SK-N-SH treated with all-trans-retinoic acid at 6 μM for 48 hours (cell line): ENCODE measurements around the gene IGSF22.

Source experiments
- ATAC-seq: fragments of 200-7000 bp; cut with Tn5 transposase; 3 replicates; pipeline ENCODE4 v1.9.1; 2020; ENCODE audit warnings: mild to moderate bottlenecking, moderate library complexity
- BACH2 ChIP-seq: fragments of 250-450 bp; sonication (Bioruptor Pico); IDR thresholded peaks from 2 replicates; pipeline ENCODE4 v1.9.0; 2021; ENCODE audit warnings: mild to moderate bottlenecking, borderline replicate concordance
- CREB5 ChIP-seq: fragments of 250-450 bp; sonication (Bioruptor Pico); IDR thresholded peaks from 2 replicates; pipeline ENCODE4 v1.5.1; 2020; ENCODE audit warnings: low read depth, mild to moderate bottlenecking, moderate library complexity
- CSRNP3 ChIP-seq: fragments of 250-450 bp; sonication (Bioruptor Pico); IDR thresholded peaks from 2 replicates; pipeline ENCODE4 v1.5.1; 2021; ENCODE audit warnings: mild to moderate bottlenecking, moderate library complexity
- ESRRG ChIP-seq: fragments of 250-450 bp; sonication (Bioruptor Pico); IDR thresholded peaks from 2 replicates; pipeline ENCODE4 v1.6.1; 2021; ENCODE audit warnings: mild to moderate bottlenecking
- GLIS3 ChIP-seq: fragments of 250-450 bp; sonication (Bioruptor Pico); IDR thresholded peaks from 2 replicates; pipeline ENCODE4 v1.5.0; 2020; ENCODE audit warnings: mild to moderate bottlenecking, moderate library complexity
- ISL1 ChIP-seq: fragments of 250-450 bp; sonication (Bioruptor Pico); IDR thresholded peaks from 2 replicates; pipeline ENCODE4 v2.1.2; 2022; ENCODE audit warnings: mild to moderate bottlenecking, moderate library complexity
- OSR1 ChIP-seq: fragments of 250-450 bp; sonication (Bioruptor Pico); IDR thresholded peaks from 2 replicates; pipeline ENCODE4 v1.8.0; 2022; ENCODE audit warnings: moderate library complexity, mild to moderate bottlenecking, inconsistent platforms
- PPARA ChIP-seq: fragments of 250-450 bp; sonication (Bioruptor Pico); IDR thresholded peaks from 2 replicates; pipeline ENCODE4 v1.5.0; 2020; ENCODE audit warnings: mild to moderate bottlenecking, borderline replicate concordance
- SNAI2 ChIP-seq: fragments of 250-450 bp; sonication (Bioruptor Pico); IDR thresholded peaks from 2 replicates; pipeline ENCODE4 v1.5.0; 2020; ENCODE audit warnings: mild to moderate bottlenecking, moderate library complexity
- TCF4 ChIP-seq: fragments of 250-450 bp; sonication (Bioruptor Pico); IDR thresholded peaks from 2 replicates; pipeline ENCODE4 v1.8.0; 2021; ENCODE audit warnings: mild to moderate bottlenecking, moderate library complexity, borderline replicate concordance
- TOX ChIP-seq: fragments of 250-450 bp; sonication (Bioruptor Pico); IDR thresholded peaks from 2 replicates; pipeline ENCODE4 v1.8.0; 2021; ENCODE audit warnings: mild to moderate bottlenecking, moderate library complexity, borderline replicate concordance
- TSHZ2 ChIP-seq: fragments of 250-450 bp; sonication (Bioruptor Pico); IDR thresholded peaks from 2 replicates; pipeline ENCODE4 v1.5.0; 2020; ENCODE audit warnings: mild to moderate bottlenecking, moderate library complexity
- ZC3H10 ChIP-seq: fragments of 250-450 bp; sonication (Bioruptor Pico); IDR thresholded peaks from 2 replicates; pipeline ENCODE4 v1.5.1; 2021; ENCODE audit warnings: mild to moderate bottlenecking, moderate library complexity
- ZFP3 ChIP-seq: fragments of 250-450 bp; sonication (Bioruptor Pico); IDR thresholded peaks from 2 replicates; pipeline ENCODE4 v1.5.0; 2020; ENCODE audit warnings: mild to moderate bottlenecking, moderate library complexity
- ZFP30 ChIP-seq: fragments of 450-650 bp; formaldehyde crosslinking; IDR thresholded peaks from 2 replicates; pipeline ENCODE4 v1.5.0; 2022; ENCODE audit warnings: mild to moderate bottlenecking, moderate library complexity
- ZNF565 ChIP-seq: fragments of 450-650 bp; formaldehyde crosslinking; conservative IDR thresholded peaks from 2 replicates; pipeline ENCODE4 v1.5.0; 2020; ENCODE audit warnings: low read depth, mild to moderate bottlenecking, moderate library complexity
- ZNF70 ChIP-seq: fragments of 450-650 bp; formaldehyde crosslinking; IDR thresholded peaks from 2 replicates; pipeline ENCODE4 v1.5.0; 2020; ENCODE audit warnings: mild to moderate bottlenecking, moderate library complexity
- ZNF8 ChIP-seq: fragments of 450-650 bp; formaldehyde crosslinking; IDR thresholded peaks from 2 replicates; pipeline ENCODE4 v1.5.0; 2020; ENCODE audit warnings: mild to moderate bottlenecking, moderate library complexity
- TF ChIP-seq, protein P1 (sequence below): fragments of 250-450 bp; sonication (Bioruptor Pico); IDR thresholded peaks from 2 replicates; pipeline ENCODE4 v1.8.0; 2020; ENCODE audit warnings: mild to moderate bottlenecking, moderate library complexity, borderline replicate concordance

The IGSF22 gene

DNA sequence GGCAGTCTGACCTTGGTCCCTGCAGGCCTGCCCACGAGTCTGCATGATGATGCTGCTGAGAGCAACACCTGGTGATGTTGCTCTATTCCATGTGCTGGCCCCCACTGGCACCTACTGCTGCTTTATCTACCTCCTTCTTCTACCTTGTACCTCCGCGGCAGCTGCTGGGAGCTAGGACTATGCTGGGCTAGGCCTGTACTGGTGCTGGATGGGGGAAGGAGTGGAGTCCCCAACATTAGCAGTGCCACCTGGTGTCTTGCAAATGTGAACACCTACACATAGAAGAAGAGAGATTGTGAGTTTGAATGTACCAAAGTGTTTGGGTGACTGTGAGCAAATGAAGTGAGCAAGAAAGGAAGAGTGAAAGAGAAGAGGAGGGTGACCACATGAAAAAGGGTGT lies 35.2 kb upstream of the IGSF22 start:
- TF ChIP-seq TOX, result no peak
- TF ChIP-seq ESRRG (CRISPR knock-in tag), result no peak
- TF ChIP-seq ZC3H10, result no peak
- no peak for TF ChIP-seq TSHZ2 (CRISPR knock-in tag)
- no peak for ATAC-seq

- ATAC-seq, result no peak
- no peak for TF ChIP-seq CSRNP3
- TF ChIP-seq ZNF70 (CRISPR knock-in tag), result no peak
- TF ChIP-seq SNAI2 (CRISPR knock-in tag), result no peak
- TF ChIP-seq TCF4 (CRISPR knock-in tag), result no peak
- no peak for TF ChIP-seq PPARA
- TF ChIP-seq CREB5 (CRISPR knock-in tag), result no peak
- no peak for TF ChIP-seq TOX
- TF ChIP-seq ZNF8 (CRISPR knock-in tag), result no peak
- no peak for TF ChIP-seq OSR1 (CRISPR knock-in tag)
- TF ChIP-seq GLIS3, result no peak
- TF ChIP-seq, all 23 proteins: peak for 0
These were observed 31.8 kb upstream of the IGSF22 start for GRCh38 chr11:18757811-18758210.

- TF ChIP-seq GLIS3 (no peak), SNAI2 (CRISPR knock-in tag) (no peak), ISL1 (CRISPR knock-in tag) (no peak), ZNF565 (CRISPR knock-in tag) (no peak), PPARA (no peak), TCF4 (CRISPR knock-in tag) (no peak), ZFP3 (CRISPR knock-in tag) (no peak), CSRNP3 (no peak), OSR1 (CRISPR knock-in tag) (no peak), ESRRG (CRISPR knock-in tag) (no peak), CREB5 (CRISPR knock-in tag) (no peak), ZNF8 (CRISPR knock-in tag) (no peak), BACH2 (no peak)
- TF ChIP-seq, protein P1, sequence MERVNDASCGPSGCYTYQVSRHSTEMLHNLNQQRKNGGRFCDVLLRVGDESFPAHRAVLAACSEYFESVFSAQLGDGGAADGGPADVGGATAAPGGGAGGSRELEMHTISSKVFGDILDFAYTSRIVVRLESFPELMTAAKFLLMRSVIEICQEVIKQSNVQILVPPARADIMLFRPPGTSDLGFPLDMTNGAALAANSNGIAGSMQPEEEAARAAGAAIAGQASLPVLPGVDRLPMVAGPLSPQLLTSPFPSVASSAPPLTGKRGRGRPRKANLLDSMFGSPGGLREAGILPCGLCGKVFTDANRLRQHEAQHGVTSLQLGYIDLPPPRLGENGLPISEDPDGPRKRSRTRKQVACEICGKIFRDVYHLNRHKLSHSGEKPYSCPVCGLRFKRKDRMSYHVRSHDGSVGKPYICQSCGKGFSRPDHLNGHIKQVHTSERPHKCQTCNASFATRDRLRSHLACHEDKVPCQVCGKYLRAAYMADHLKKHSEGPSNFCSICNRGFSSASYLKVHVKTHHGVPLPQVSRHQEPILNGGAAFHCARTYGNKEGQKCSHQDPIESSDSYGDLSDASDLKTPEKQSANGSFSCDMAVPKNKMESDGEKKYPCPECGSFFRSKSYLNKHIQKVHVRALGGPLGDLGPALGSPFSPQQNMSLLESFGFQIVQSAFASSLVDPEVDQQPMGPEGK, result no peak
These were observed 30.9 kb upstream of the IGSF22 start for GRCh38 chr11:18756889-18757288.

DNA sequence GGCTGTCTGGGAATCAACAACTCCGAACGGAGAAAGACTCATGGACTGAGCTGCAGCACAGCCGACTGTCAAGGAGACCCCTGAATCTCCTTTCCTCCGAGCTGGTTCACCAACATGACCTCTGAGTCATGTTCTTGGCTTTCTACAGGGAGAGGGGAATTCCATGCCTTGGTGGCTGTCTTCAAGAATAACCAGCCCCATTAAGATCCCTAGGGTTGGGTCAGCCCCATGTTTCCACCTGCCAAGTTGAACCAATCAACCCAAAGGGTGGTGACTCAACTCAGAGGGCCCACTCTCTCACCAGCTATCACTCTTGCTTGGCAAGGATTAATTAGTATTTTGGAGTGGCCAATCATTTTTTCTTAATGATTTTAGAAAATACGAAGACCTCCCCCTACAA lies 28.3 kb upstream of the IGSF22 start:
- TF ChIP-seq TOX, result no peak
- TF ChIP-seq ZFP30 (CRISPR knock-in tag), result no peak
- no peak for TF ChIP-seq BACH2
- no peak for ATAC-seq

More at GRCh38 chr11:18756889-18757288, 30.9 kb upstream of the IGSF22 start:
- no peak for ATAC-seq
